ENCODE measurements around the gene TNNC1.

The TNNC1 gene

GRCh38 chr3:52404391-52404790 lies 49.5 kb downstream of the TNNC1 start:
- Histone ChIP-seq H3K79me2 (ENCODE audit: low read length) (peaks cover 17% of the 10 kb centered on the region), H3K27me3 (ENCODE audit: low read depth, low read length) (no peaks in the 10 kb centered on the region), H3K36me3 (replicated peaks; ENCODE audit: low read depth, low read length) (peaks cover 73% of the 10 kb centered on the region), H3K9ac (ENCODE audit: low read length) (no peak overlapping the region), H3K27ac (ENCODE audit: low read length) (no peak overlapping the region), H2AFZ (ENCODE audit: low read depth, low read length) (no peak overlapping the region), H3K4me1 (ENCODE audit: low read length) (peaks cover 8% of the 10 kb centered on the region), H3K4me3 (ENCODE audit: low read length) (no peak overlapping the region), H3K4me2 (ENCODE audit: low read length) (no peak overlapping the region), H4K20me1 (ENCODE audit: insufficient read depth, low read length) (no peaks in the 10 kb centered on the region), H3K9me3 (ENCODE audit: insufficient read depth, low read length) (no peaks in the 10 kb centered on the region)
- TF ChIP-seq CTCF (IDR thresholded peaks at IDR 0.05; ENCODE audit: low read depth, low read length) (no peak), EZH2phosphoT487 (IDR thresholded peaks at IDR 0.05; ENCODE audit: low read depth) (no peak)

GRCh38 chr3:52403955-52404354 lies 49.9 kb downstream of the TNNC1 start:
- Histone ChIP-seq H4K20me1 (ENCODE audit: insufficient read depth, low read length) (no peaks in the 10 kb centered on the region), H3K4me2 (ENCODE audit: low read length) (no peak overlapping the region), H3K9ac (ENCODE audit: low read length) (no peak overlapping the region), H3K79me2 (ENCODE audit: low read length) (peaks cover 13% of the 10 kb centered on the region), H3K4me3 (ENCODE audit: low read length) (no peak overlapping the region), H3K4me1 (ENCODE audit: low read length) (peaks cover 5% of the 10 kb centered on the region), H2AFZ (ENCODE audit: low read depth, low read length) (no peak overlapping the region), H3K36me3 (replicated peaks; ENCODE audit: low read depth, low read length) (peaks cover 75% of the 10 kb centered on the region), H3K27ac (ENCODE audit: low read length) (no peak overlapping the region), H3K9me3 (ENCODE audit: insufficient read depth, low read length) (no peaks in the 10 kb centered on the region), H3K27me3 (ENCODE audit: low read depth, low read length) (no peaks in the 10 kb centered on the region)
- TF ChIP-seq CTCF (IDR thresholded peaks at IDR 0.05; ENCODE audit: low read depth, low read length) (no peak), EZH2phosphoT487 (IDR thresholded peaks at IDR 0.05; ENCODE audit: low read depth) (no peak)

GRCh38 chr3:52403271-52403841 lies 50.5 kb downstream of the TNNC1 start:
- H3K4me3 ChIP-seq (ENCODE audit: low read length): no peak overlapping the region
- H3K27me3 ChIP-seq (ENCODE audit: low read depth, low read length): no peaks in the 10 kb centered on the region
- H3K9me3 ChIP-seq (ENCODE audit: insufficient read depth, low read length): no peaks in the 10 kb centered on the region
- no peak overlapping the region for H3K4me2 ChIP-seq (ENCODE audit: low read length)
- no peak overlapping the region for H3K9ac ChIP-seq (ENCODE audit: low read length)
- no peaks in the 10 kb centered on the region for H3K4me1 ChIP-seq (ENCODE audit: low read length)
- H2AFZ ChIP-seq (ENCODE audit: low read depth, low read length): no peak overlapping the region
- peaks cover 75% of the 10 kb centered on the region for H3K36me3 ChIP-seq (replicated peaks; ENCODE audit: low read depth, low read length)
- H3K27ac ChIP-seq (ENCODE audit: low read length): no peak overlapping the region
- no peaks in the 10 kb centered on the region for H4K20me1 ChIP-seq (ENCODE audit: insufficient read depth, low read length)
- peaks cover 7% of the 10 kb centered on the region for H3K79me2 ChIP-seq (ENCODE audit: low read length)
- TF ChIP-seq CTCF (IDR thresholded peaks at IDR 0.05; ENCODE audit: low read depth, low read length) (no peak), EZH2phosphoT487 (IDR thresholded peaks at IDR 0.05; ENCODE audit: low read depth) (no peak)

- H2AFZ ChIP-seq (ENCODE audit: low read depth, low read length): no peak overlapping the region
- no peak for TF ChIP-seq EZH2phosphoT487 (IDR thresholded peaks at IDR 0.05; ENCODE audit: low read depth)
- no peak for TF ChIP-seq CTCF (IDR thresholded peaks at IDR 0.05; ENCODE audit: low read depth, low read length)
- H3K9ac ChIP-seq (ENCODE audit: low read length): no peak overlapping the region
- H3K27ac ChIP-seq (ENCODE audit: low read length): no peak overlapping the region
- no peaks in the 10 kb centered on the region for H3K4me1 ChIP-seq (ENCODE audit: low read length)
- no peaks in the 10 kb centered on the region for H4K20me1 ChIP-seq (ENCODE audit: insufficient read depth, low read length)
- H3K27me3 ChIP-seq (ENCODE audit: low read depth, low read length): no peaks in the 10 kb centered on the region
- H3K4me2 ChIP-seq (ENCODE audit: low read length): no peak overlapping the region
- peaks cover 1% of the 10 kb centered on the region; the same call in 1 of the 2 replicates for H3K79me2 ChIP-seq (ENCODE audit: low read length)
- no peak overlapping the region for H3K4me3 ChIP-seq (ENCODE audit: low read length)
- H3K36me3 ChIP-seq (replicated peaks; ENCODE audit: low read depth, low read length): peaks cover 72% of the 10 kb centered on the region
- no peaks in the 10 kb centered on the region for H3K9me3 ChIP-seq (ENCODE audit: insufficient read depth, low read length)
These were observed 51.1 kb downstream of the TNNC1 start for GRCh38 chr3:52402706-52403270.

Data from OCI-LY3 (cell line).